PC-9 (cell line): ENCODE data around the gene YPEL2. TPM values are rescaled to one million over a fixed set of nuclear protein-coding genes. Genes with fewer than 3 reads are reported as not detected.

Source experiments
- BruUV-seq: library from RNA; stranded (reverse); fragments of 400-500 nt; replicated peaks from 2 replicates; lab custom pipeline; 2021; lab: Mats Ljungman, UMichigan
- CTCF ChIA-PET: fragments of 300-600 bp; sonication (Branson Sonifier 250); formaldehyde crosslinking; loops from one replicate; lab custom pipeline; 2022; ENCODE audit warnings: antibody characterized with exemption; lab: Charles Lee
- POLR2A ChIA-PET: fragments of 300-600 bp; sonication (Branson Sonifier 250); formaldehyde crosslinking; loops from one replicate; lab custom pipeline; 2022; ENCODE audit warnings: antibody characterized with exemption; ENCODE audit not compliant: unreplicated experiment; lab: Charles Lee
- DNase-seq, 2 experiments: peaks; one replicate each; pipeline versions ENCODE4 v3.0.0 to v3.0.0-alpha.2; 2015 to 2022; ENCODE audit warnings: mixed read lengths in 1 of 2
- H2AFZ ChIP-seq: fragments of 200-600 bp; sonication (generic); 2 replicates; pipeline ENCODE4 v1.8.1; 2017; ENCODE audit warnings: antibody characterized with exemption
- H3F3A ChIP-seq: fragments of 200-600 bp; sonication (generic); 2 replicates; pipeline ENCODE4 v1.8.1; 2017; ENCODE audit warnings: antibody characterized with exemption, mild to moderate bottlenecking, low read depth; ENCODE audit not compliant: insufficient read depth
- H3K27ac ChIP-seq: fragments of 200-600 bp; sonication (generic); 2 replicates; pipeline ENCODE4 v1.6.1; 2016; ENCODE audit warnings: mixed run types
- H3K27me3 ChIP-seq: fragments of 200-600 bp; sonication (generic); 2 replicates; pipeline ENCODE4 v1.6.1; 2016; ENCODE audit warnings: low read depth, mixed run types; ENCODE audit not compliant: insufficient read depth
- H3K36me3 ChIP-seq: fragments of 200-600 bp; sonication (generic); 2 replicates; pipeline ENCODE4 v1.6.1; 2016; ENCODE audit warnings: low read depth, mixed run types
- H3K4me1 ChIP-seq: fragments of 200-600 bp; sonication (generic); replicated peaks from 2 replicates; pipeline ENCODE4 v1.6.1; 2016; ENCODE audit warnings: mixed run types; ENCODE audit not compliant: insufficient read depth
- H3K4me2 ChIP-seq: fragments of 200-600 bp; sonication (generic); 2 replicates; pipeline ENCODE4 v1.6.1; 2017; ENCODE audit warnings: mixed run types
- H3K4me3 ChIP-seq: fragments of 200-600 bp; sonication (generic); 2 replicates; pipeline ENCODE4 v1.6.1; 2016; ENCODE audit warnings: mixed run types
- H3K79me2 ChIP-seq: fragments of 200-600 bp; sonication (generic); 2 replicates; pipeline ENCODE4 v1.6.1; 2017; ENCODE audit warnings: low read depth, mixed run types
- H3K9me2 ChIP-seq: fragments of 200-600 bp; sonication (generic); 2 replicates; pipeline ENCODE4 v1.8.1; 2017; ENCODE audit warnings: mild to moderate bottlenecking; ENCODE audit not compliant: insufficient read depth
- H3K9me3 ChIP-seq: fragments of 200-600 bp; sonication (generic); 2 replicates; pipeline ENCODE4 v1.8.1; 2016; ENCODE audit warnings: low read depth; ENCODE audit not compliant: insufficient read depth
- H4K20me1 ChIP-seq: fragments of 200-600 bp; sonication (generic); 2 replicates; pipeline ENCODE4 v1.8.1; 2017; ENCODE audit not compliant: insufficient read depth
- EZH2 ChIP-seq: fragments of 200-600 bp; sonication (generic); IDR thresholded peaks from 2 replicates; pipeline ENCODE4 v1.8.0; 2017; ENCODE audit warnings: antibody characterized with exemption, low read depth
- intact Hi-C: fragments of 100-400 bp; cut with micrococcal nuclease; formaldehyde crosslinking; loops from one replicate; pipeline ENCODE4 v1.10.0; 2022; ENCODE audit not compliant: unreplicated experiment
- total RNA-seq: library from RNA; stranded (reverse); gene quantifications from 2 replicates; pipeline ENCODE4 v1.2.3, GENCODE V29; 2021
- TF ChIP-seq, protein P1 (sequence below): fragments of 200-600 bp; sonication (generic); conservative IDR thresholded peaks from 2 replicates; pipeline ENCODE4 v1.6.1; 2017; ENCODE audit warnings: mixed run types, antibody characterized with exemption, mild to moderate bottlenecking, moderate library complexity

YPEL2 gene
- total RNA-seq, 1 experiment from 2014 or later, result 12.9 TPM

DNA sequence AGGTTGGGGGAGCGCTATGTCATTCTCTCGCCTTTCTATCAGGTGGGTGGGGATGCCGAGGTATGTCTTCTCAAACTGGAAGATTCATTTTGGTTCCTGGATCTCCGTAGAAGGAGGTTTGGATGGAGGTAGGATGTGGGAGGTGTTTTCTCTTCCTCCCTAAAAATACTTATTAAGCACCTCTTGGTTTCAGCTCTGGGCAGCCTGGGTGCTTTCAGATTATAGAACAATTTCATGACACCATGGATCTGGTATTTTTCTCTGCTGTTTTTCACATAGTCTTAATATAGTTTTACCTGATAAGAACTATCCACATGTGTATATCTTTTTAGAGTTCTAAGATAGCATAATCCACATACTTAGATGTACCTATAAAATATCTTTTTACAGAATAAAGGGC, 92.9 kb downstream of the YPEL2 start:
- Histone ChIP-seq H3K79me2 (no peaks in the 10 kb centered on the region), H3K36me3 (no peaks in the 10 kb centered on the region), H3K9me3 (no peaks in the 10 kb centered on the region), H3K4me3 (no peak overlapping the region), H3K27me3 (no peaks in the 10 kb centered on the region), H3K27ac (peak overlapping the region; percentile 79; the same call in 1 of the 2 replicates), H3F3A (peaks cover 26% of the 10 kb centered on the region; the same call in 1 of the 2 replicates), H3K4me1 (peaks cover 30% of the 10 kb centered on the region), H4K20me1 (no peaks in the 10 kb centered on the region), H3K9me2 (no peaks in the 10 kb centered on the region), H3K4me2 (no peak overlapping the region), H2AFZ (no peak overlapping the region)
- no peak for DNase-seq
- no peak for TF ChIP-seq EZH2
- TF ChIP-seq, protein P1, sequence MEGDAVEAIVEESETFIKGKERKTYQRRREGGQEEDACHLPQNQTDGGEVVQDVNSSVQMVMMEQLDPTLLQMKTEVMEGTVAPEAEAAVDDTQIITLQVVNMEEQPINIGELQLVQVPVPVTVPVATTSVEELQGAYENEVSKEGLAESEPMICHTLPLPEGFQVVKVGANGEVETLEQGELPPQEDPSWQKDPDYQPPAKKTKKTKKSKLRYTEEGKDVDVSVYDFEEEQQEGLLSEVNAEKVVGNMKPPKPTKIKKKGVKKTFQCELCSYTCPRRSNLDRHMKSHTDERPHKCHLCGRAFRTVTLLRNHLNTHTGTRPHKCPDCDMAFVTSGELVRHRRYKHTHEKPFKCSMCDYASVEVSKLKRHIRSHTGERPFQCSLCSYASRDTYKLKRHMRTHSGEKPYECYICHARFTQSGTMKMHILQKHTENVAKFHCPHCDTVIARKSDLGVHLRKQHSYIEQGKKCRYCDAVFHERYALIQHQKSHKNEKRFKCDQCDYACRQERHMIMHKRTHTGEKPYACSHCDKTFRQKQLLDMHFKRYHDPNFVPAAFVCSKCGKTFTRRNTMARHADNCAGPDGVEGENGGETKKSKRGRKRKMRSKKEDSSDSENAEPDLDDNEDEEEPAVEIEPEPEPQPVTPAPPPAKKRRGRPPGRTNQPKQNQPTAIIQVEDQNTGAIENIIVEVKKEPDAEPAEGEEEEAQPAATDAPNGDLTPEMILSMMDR, result no peak
- BruUV-seq, result no TSS peak
- intact Hi-C loops, result no loop called here
- ChIA-PET CTCF (interaction anchor here (0.6 kb wide), 1 partner anchor 60 kb away, joined by 8 read pairs; no protein-coding TSS in a partner anchor), POLR2A (no interaction called here)

DNA sequence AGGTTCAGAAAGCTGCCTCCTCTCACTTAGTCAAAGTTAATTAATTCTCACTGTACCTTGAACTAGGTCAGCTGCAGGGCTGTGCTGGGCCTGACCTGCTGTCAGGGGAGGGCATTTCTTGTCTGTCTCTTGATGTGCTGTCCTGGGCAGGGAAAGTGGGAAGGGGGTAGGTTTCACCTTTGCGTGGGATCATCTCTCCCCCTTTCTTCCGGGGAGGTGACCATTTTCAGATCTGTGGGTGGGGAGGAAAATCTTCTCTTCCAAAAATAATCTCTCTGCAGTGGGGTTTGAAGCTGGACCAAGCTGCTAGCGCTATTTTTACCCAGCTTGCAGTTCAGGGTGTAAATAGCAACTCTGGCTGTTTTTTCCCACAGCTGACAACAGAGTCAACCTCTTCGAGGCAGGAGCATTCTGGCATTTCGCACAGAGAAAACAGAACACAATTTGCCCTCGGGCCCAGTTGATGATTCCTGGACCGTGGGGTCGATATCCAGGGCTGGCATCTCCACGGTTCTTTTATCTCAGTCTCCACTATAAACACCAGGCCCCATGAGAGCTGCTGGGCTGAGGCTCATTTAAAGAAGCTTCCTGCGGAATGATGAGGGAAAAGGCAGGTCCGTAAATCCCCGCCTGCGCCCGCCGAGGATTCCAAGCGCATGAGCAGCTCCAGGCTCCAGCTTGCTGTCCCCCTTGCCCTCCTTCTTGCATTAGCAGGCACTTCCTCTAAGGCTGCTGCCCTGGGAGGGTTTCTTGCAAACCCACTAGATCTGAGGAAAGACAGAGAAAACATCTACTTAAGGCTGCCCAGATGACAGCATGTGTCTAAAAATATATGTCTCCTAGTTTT, 93.9 kb downstream of the YPEL2 start:
- intact Hi-C loops, result no loop called here
- Histone ChIP-seq H3K27ac (no peak overlapping the region), H2AFZ (no peak overlapping the region), H3K36me3 (no peaks in the 10 kb centered on the region), H3K4me3 (no peak overlapping the region), H3K4me1 (peaks cover 30% of the 10 kb centered on the region), H3K4me2 (no peak overlapping the region), H3K9me2 (no peaks in the 10 kb centered on the region), H3F3A (peaks cover 26% of the 10 kb centered on the region; the same call in 1 of the 2 replicates), H3K27me3 (no peaks in the 10 kb centered on the region), H4K20me1 (no peaks in the 10 kb centered on the region), H3K79me2 (no peaks in the 10 kb centered on the region), H3K9me3 (no peaks in the 10 kb centered on the region)
- BruUV-seq, result no TSS peak
- TF ChIP-seq EZH2, result no peak
- TF ChIP-seq, protein P1, result no peak
- POLR2A ChIA-PET, result no interaction called here
- CTCF ChIA-PET, result interaction anchor here (0.6 kb wide), 1 partner anchor 61 kb away, joined by 8 read pairs; no protein-coding TSS in a partner anchor
- DNase-seq, result no peak

DNA sequence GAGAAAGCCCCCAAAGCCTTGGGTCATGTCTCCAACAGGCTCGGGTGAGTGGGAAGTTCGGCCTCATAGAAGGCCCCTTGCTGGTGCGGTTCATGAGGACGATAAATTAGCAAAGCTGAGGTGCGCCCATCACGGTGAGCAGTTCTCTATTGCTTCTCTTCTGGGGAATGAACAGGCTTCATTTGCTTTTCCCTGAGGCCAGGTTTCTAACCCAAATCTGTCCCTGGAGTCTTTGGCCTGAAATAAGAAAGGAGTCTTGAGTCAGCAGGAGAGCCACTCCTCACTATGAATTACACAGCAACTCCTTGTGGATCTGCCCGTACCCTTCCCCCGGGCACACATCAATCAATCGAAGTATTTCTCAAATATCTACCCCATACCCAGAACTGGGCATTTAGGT, 94.6 kb downstream of the YPEL2 start:
- Histone ChIP-seq H3K27me3 (no peaks in the 10 kb centered on the region), H3K4me1 (peaks cover 30% of the 10 kb centered on the region), H4K20me1 (no peaks in the 10 kb centered on the region), H3K79me2 (no peaks in the 10 kb centered on the region), H3K4me3 (no peak overlapping the region), H3K9me2 (no peaks in the 10 kb centered on the region), H3K36me3 (no peaks in the 10 kb centered on the region), H3F3A (peaks cover 26% of the 10 kb centered on the region; the same call in 1 of the 2 replicates), H3K27ac (no peak overlapping the region), H3K4me2 (no peak overlapping the region), H3K9me3 (no peaks in the 10 kb centered on the region), H2AFZ (no peak overlapping the region)
- DNase-seq, result no peak
- intact Hi-C loops, result no loop called here
- TF ChIP-seq EZH2, result no peak
- TF ChIP-seq, protein P1, result no peak
- no TSS peak for BruUV-seq
- ChIA-PET CTCF (no interaction called here), POLR2A (no interaction called here)
